Mucosa of descending colon (tissue), 3 donors: ENCODE results near the gene FCHSD2. TPM values are rescaled to one million over a fixed set of nuclear protein-coding genes. Genes with fewer than 3 reads are reported as not detected.

Experiments used
- ATAC-seq: fragments of 200-7000 bp; cut with Tn5 transposase; one replicate; pipeline ENCODE4 v1.9.1; 2020; ENCODE audit warnings: mild to moderate bottlenecking, moderate library complexity
- DNase-seq, 3 donors: peaks; one replicate each; pipeline ENCODE4 v3.0.0-alpha.2; 2020
- H3K36me3 ChIP-seq: fragments of 200-600 bp; one replicate; pipeline ENCODE4 v1.8.0; 2021; ENCODE audit warnings: low read depth, mild to moderate bottlenecking
- H3K4me1 ChIP-seq: fragments of 200-600 bp; one replicate; pipeline ENCODE4 v1.8.0; 2021; ENCODE audit warnings: low read depth, mild to moderate bottlenecking
- H3K4me3 ChIP-seq: fragments of 200-600 bp; one replicate; pipeline ENCODE4 v1.8.0; 2021; ENCODE audit warnings: mild to moderate bottlenecking
- H3K9me3 ChIP-seq: fragments of 200-600 bp; one replicate; pipeline ENCODE4 v1.8.0; 2021; ENCODE audit warnings: mild to moderate bottlenecking
- CTCF ChIP-seq: fragments of 200-600 bp; IDR thresholded peaks from one replicate; pipeline ENCODE4 v1.8.0; 2022; ENCODE audit warnings: antibody characterized with exemption, mild to moderate bottlenecking
- intact Hi-C, 2 donors: fragments of 100-400 bp; cut with DNase I in 1 of 2; cut with micrococcal nuclease in 1 of 2; formaldehyde crosslinking; loops; one replicate each; pipeline versions ENCODE4 v1.11.0 to v1.11.1; 2022; cut with DNase I, micrococcal nuclease
- total RNA-seq, 3 donors: library from RNA; stranded (reverse); fragmentation: NEBNext Ultra II Directional in 2 of 3; extraction: Animal tissue kit (Norgen Biotek cat#: 25700) in 2 of 3; gene quantifications; one replicate each; pipeline versions ENCODE4 v1.2.1 to v1.2.4, GENCODE V29; 2021 to 2023
- donor health status: DM: no; HTN: no; CAD: no; lungs with moderate emphysema.
- donor health status: DM: no; HTN: no; CAD: no.
- donor health status: DM: no; HTN: yes; CAD: no.

FCHSD2 gene
- total RNA-seq, 3 donors from 2014 or later, result 15.7 to 41.6 (median 21.6) TPM

- no peaks in the 10 kb centered on the region for H3K9me3 ChIP-seq
- no peak overlapping the region for H3K4me3 ChIP-seq
- peaks cover 11% of the 10 kb centered on the region for H3K4me1 ChIP-seq
- intact Hi-C loops, result no loop called here
- ATAC-seq (no peak), DNase-seq (no peak)
- TF ChIP-seq CTCF, result no peak
- H3K36me3 ChIP-seq, result no peaks in the 10 kb centered on the region
These were observed 5.9 kb upstream of the FCHSD2 start for GRCh38 chr11:73147771-73148681.

- no peak for DNase-seq
- Histone ChIP-seq H3K4me1 (peaks cover 12% of the 10 kb centered on the region), H3K36me3 (no peaks in the 10 kb centered on the region), H3K4me3 (no peak overlapping the region), H3K9me3 (no peaks in the 10 kb centered on the region)
- intact Hi-C loops, result no loop called here
- no peak for TF ChIP-seq CTCF
- no peak for ATAC-seq
These were observed 4.0 kb upstream of the FCHSD2 start for GRCh38 chr11:73145986-73146575.

- intact Hi-C loops, result no loop called here
- H3K9me3 ChIP-seq, result no peaks in the 10 kb centered on the region
- H3K4me3 ChIP-seq, result no peak overlapping the region
- peak in 1 of 3 donors; percentile 59 for DNase-seq
- no peaks in the 10 kb centered on the region for H3K36me3 ChIP-seq
- H3K4me1 ChIP-seq, result peaks cover 22% of the 10 kb centered on the region
- TF ChIP-seq CTCF, result no peak
- ATAC-seq, result peak; percentile 2
These were observed 1.2 kb upstream of the FCHSD2 start for GRCh38 chr11:73143126-73143838.

- intact Hi-C loops, result no loop called here
- ATAC-seq (peak; percentile 40), DNase-seq (peak; percentile 72 to 88 (median 82))
- H3K4me1 ChIP-seq, result peaks cover 22% of the 10 kb centered on the region
- no peak for TF ChIP-seq CTCF
- no peaks in the 10 kb centered on the region for H3K36me3 ChIP-seq
- H3K4me3 ChIP-seq, result peak overlapping the region; percentile 82
- H3K9me3 ChIP-seq, result no peaks in the 10 kb centered on the region
These were observed 600 bp downstream of the FCHSD2 start for GRCh38 chr11:73141309-73142127.

- no peaks in the 10 kb centered on the region for H3K9me3 ChIP-seq
- intact Hi-C loops, result no loop called here
- peak overlapping the region; percentile 82 for H3K4me3 ChIP-seq
- ATAC-seq (no peak), DNase-seq (peak; percentile 31 to 71 (median 60))
- H3K36me3 ChIP-seq, result no peaks in the 10 kb centered on the region
- peaks cover 22% of the 10 kb centered on the region for H3K4me1 ChIP-seq
- TF ChIP-seq CTCF, result no peak
These were observed 1.1 kb downstream of the FCHSD2 start for GRCh38 chr11:73141031-73141308.
